GM12878 (cell line): ENCODE results near the gene SELENOO. TPM values are rescaled to one million over a fixed set of nuclear protein-coding genes. Genes with fewer than 3 reads are reported as not detected.

Experiments
- polyA plus RNA-seq, 11 experiments: library from polyadenylated mRNA; depleted of rRNA in 4 of 11; unstranded in 6 of 11; stranded (reverse) in 5 of 11; fragments of >200 nt; fragmentation: Nextera tagmentation in 4 of 11; fragmentation: Illumina TruSeq in 1 of 11; extraction: Ambion mirVana in 4 of 11; extraction: Trizol in 1 of 11; gene quantifications; 1 replicate in 1 of 11; 2 replicates in 10 of 11; pipeline versions ENCODE4 v1.2.1 to v1.2.3, GENCODE V29; 2011 to 2016; ENCODE audit warnings: inconsistent platforms in 2 of 11, missing spikeins in 2 of 11, low read depth in 1 of 11
- total RNA-seq, 4 experiments: library from RNA; depleted of rRNA in 3 of 4; stranded (reverse); fragments of >200 nt in 3 of 4; fragmentation: Illumina TruSeq in 1 of 4; extraction: Trizol in 1 of 4; gene quantifications; 2 replicates each; pipeline versions ENCODE4 v1.2.1 to v1.2.3, GENCODE V29; 2013 to 2021

The SELENOO gene
- total and polyA plus RNA-seq, 10 of the 15 experiments (the other 5 are each of a cell fraction or from before 2014, with no cell fraction given): 0.42 to 23.3 (median 3.3) TPM

Other genes starting within 250 kb of the SELENOO start
Only the 7 nearest of the 14 such genes appear.
- gene PANX2, start 30.3 kb upstream of the SELENOO start, total RNA-seq (2014; rRNA removed): 0.17 TPM in 1 of 2 replicates, not detected in the other
- gene PANX2, start 30.3 kb upstream of the SELENOO start, total RNA-seq (2014; rRNA removed; fragmentation: Illumina TruSeq; extraction: Trizol): 0.04 TPM in 1 of 2 replicates, not detected in the other
- 0.32 and 0.44 TPM in 2 replicates for gene PANX2, start 30.3 kb upstream of the SELENOO start, total RNA-seq (2021)
- 0.04 TPM in 1 of 2 replicates, not detected in the other for gene PANX2, start 30.3 kb upstream of the SELENOO start, polyA plus RNA-seq (2011; rRNA removed)
- gene PANX2, start 30.3 kb upstream of the SELENOO start, polyA plus RNA-seq (2014; fragmentation: Illumina TruSeq; extraction: Trizol): not detected in 2 replicates
- gene PANX2, start 30.3 kb upstream of the SELENOO start, polyA plus RNA-seq (2014; fragmentation: Nextera tagmentation; extraction: Ambion mirVana): not detected
- gene PANX2, start 30.3 kb upstream of the SELENOO start, polyA plus RNA-seq (2014; rRNA removed): 0.19 and 0.37 TPM in 2 replicates
- not detected for gene PANX2, start 30.3 kb upstream of the SELENOO start, polyA plus RNA-seq (2016; fragmentation: Nextera tagmentation; extraction: Ambion mirVana)
- gene TRABD, start 15.1 kb upstream of the SELENOO start, total RNA-seq (2014; rRNA removed): 60.8 and 83.1 TPM in 2 replicates
- gene TRABD, start 15.1 kb upstream of the SELENOO start, total RNA-seq (2014; rRNA removed; fragmentation: Illumina TruSeq; extraction: Trizol): 15.6 and 18.4 TPM in 2 replicates
- gene TRABD, start 15.1 kb upstream of the SELENOO start, total RNA-seq (2021): 111 and 116 TPM in 2 replicates
- 15.5 and 33.0 TPM in 2 replicates for gene TRABD, start 15.1 kb upstream of the SELENOO start, polyA plus RNA-seq (2011; rRNA removed)
- gene TRABD, start 15.1 kb upstream of the SELENOO start, polyA plus RNA-seq (2014; fragmentation: Illumina TruSeq; extraction: Trizol): 0.93 and 9.0 TPM in 2 replicates
- gene TRABD, start 15.1 kb upstream of the SELENOO start, polyA plus RNA-seq (2014; fragmentation: Nextera tagmentation; extraction: Ambion mirVana): 1 to 10 TPM in 1 of 2 experiments, under 1 TPM in 1; 0.43 to 2.2 TPM
- gene TRABD, start 15.1 kb upstream of the SELENOO start, polyA plus RNA-seq (2014; rRNA removed): 106 and 125 TPM in 2 replicates
- gene TRABD, start 15.1 kb upstream of the SELENOO start, polyA plus RNA-seq (2016; fragmentation: Nextera tagmentation; extraction: Ambion mirVana): 100 to 1,000 TPM in 1 of 2 experiments, 10 to 100 TPM in 1; 93.4 to 109 TPM
- 29.8 and 31.1 TPM in 2 replicates for gene TUBGCP6, start 44.0 kb downstream of the SELENOO start, total RNA-seq (2014; rRNA removed)
- gene TUBGCP6, start 44.0 kb downstream of the SELENOO start, total RNA-seq (2014; rRNA removed; fragmentation: Illumina TruSeq; extraction: Trizol): 9.7 and 10.4 TPM in 2 replicates
- 33.3 and 41.4 TPM in 2 replicates for gene TUBGCP6, start 44.0 kb downstream of the SELENOO start, total RNA-seq (2021)
- gene TUBGCP6, start 44.0 kb downstream of the SELENOO start, polyA plus RNA-seq (2011; rRNA removed): 7.7 and 16.1 TPM in 2 replicates
- gene TUBGCP6, start 44.0 kb downstream of the SELENOO start, polyA plus RNA-seq (2014; fragmentation: Illumina TruSeq; extraction: Trizol): 5.7 and 9.6 TPM in 2 replicates
- 1 to 10 TPM in 1 of 2 experiments, under 1 TPM in 1; 0.74 to 2.0 TPM for gene TUBGCP6, start 44.0 kb downstream of the SELENOO start, polyA plus RNA-seq (2014; fragmentation: Nextera tagmentation; extraction: Ambion mirVana)
- 35.5 and 42.2 TPM in 2 replicates for gene TUBGCP6, start 44.0 kb downstream of the SELENOO start, polyA plus RNA-seq (2014; rRNA removed)
- gene TUBGCP6, start 44.0 kb downstream of the SELENOO start, polyA plus RNA-seq (2016; fragmentation: Nextera tagmentation; extraction: Ambion mirVana): 10 to 100 TPM; 22.8 to 23.0 TPM
- 13.8 and 20.5 TPM in 2 replicates for gene HDAC10, start 50.3 kb downstream of the SELENOO start, total RNA-seq (2014; rRNA removed)
- gene HDAC10, start 50.3 kb downstream of the SELENOO start, total RNA-seq (2014; rRNA removed; fragmentation: Illumina TruSeq; extraction: Trizol): 3.9 and 5.1 TPM in 2 replicates
- 42.4 and 48.6 TPM in 2 replicates for gene HDAC10, start 50.3 kb downstream of the SELENOO start, total RNA-seq (2021)
- 4.4 and 7.9 TPM in 2 replicates for gene HDAC10, start 50.3 kb downstream of the SELENOO start, polyA plus RNA-seq (2011; rRNA removed)
- gene HDAC10, start 50.3 kb downstream of the SELENOO start, polyA plus RNA-seq (2014; fragmentation: Illumina TruSeq; extraction: Trizol): 1.2 and 4.3 TPM in 2 replicates
- under 1 TPM; 0.26 to 0.51 TPM for gene HDAC10, start 50.3 kb downstream of the SELENOO start, polyA plus RNA-seq (2014; fragmentation: Nextera tagmentation; extraction: Ambion mirVana)
- 42.3 and 51.7 TPM in 2 replicates for gene HDAC10, start 50.3 kb downstream of the SELENOO start, polyA plus RNA-seq (2014; rRNA removed)
- 1 to 10 TPM; 4.5 to 5.0 TPM for gene HDAC10, start 50.3 kb downstream of the SELENOO start, polyA plus RNA-seq (2016; fragmentation: Nextera tagmentation; extraction: Ambion mirVana)
- gene MAPK12, start 60.7 kb downstream of the SELENOO start, total RNA-seq (2014; rRNA removed): 22.8 and 23.0 TPM in 2 replicates
- gene MAPK12, start 60.7 kb downstream of the SELENOO start, total RNA-seq (2014; rRNA removed; fragmentation: Illumina TruSeq; extraction: Trizol): 14.5 and 16.5 TPM in 2 replicates
- gene MAPK12, start 60.7 kb downstream of the SELENOO start, total RNA-seq (2021): 34.0 and 38.9 TPM in 2 replicates
- gene MAPK12, start 60.7 kb downstream of the SELENOO start, polyA plus RNA-seq (2011; rRNA removed): 7.5 and 16.1 TPM in 2 replicates
- 3.6 and 16.1 TPM in 2 replicates for gene MAPK12, start 60.7 kb downstream of the SELENOO start, polyA plus RNA-seq (2014; fragmentation: Illumina TruSeq; extraction: Trizol)
- gene MAPK12, start 60.7 kb downstream of the SELENOO start, polyA plus RNA-seq (2014; fragmentation: Nextera tagmentation; extraction: Ambion mirVana): 1 to 10 TPM; 1.1 to 3.8 TPM
- 32.0 and 33.2 TPM in 2 replicates for gene MAPK12, start 60.7 kb downstream of the SELENOO start, polyA plus RNA-seq (2014; rRNA removed)
- 10 to 100 TPM in 1 of 2 experiments, 1 to 10 TPM in 1; 9.5 to 17.1 TPM for gene MAPK12, start 60.7 kb downstream of the SELENOO start, polyA plus RNA-seq (2016; fragmentation: Nextera tagmentation; extraction: Ambion mirVana)
- 9.4 and 10.0 TPM in 2 replicates for gene MAPK11, start 69.4 kb downstream of the SELENOO start, total RNA-seq (2014; rRNA removed)
- 3.8 and 4.0 TPM in 2 replicates for gene MAPK11, start 69.4 kb downstream of the SELENOO start, total RNA-seq (2014; rRNA removed; fragmentation: Illumina TruSeq; extraction: Trizol)
- 10.8 and 12.8 TPM in 2 replicates for gene MAPK11, start 69.4 kb downstream of the SELENOO start, total RNA-seq (2021)
- gene MAPK11, start 69.4 kb downstream of the SELENOO start, polyA plus RNA-seq (2011; rRNA removed): 2.5 and 6.2 TPM in 2 replicates
- 1.4 and 3.7 TPM in 2 replicates for gene MAPK11, start 69.4 kb downstream of the SELENOO start, polyA plus RNA-seq (2014; fragmentation: Illumina TruSeq; extraction: Trizol)
- under 1 TPM; 0.05 to 0.16 TPM for gene MAPK11, start 69.4 kb downstream of the SELENOO start, polyA plus RNA-seq (2014; fragmentation: Nextera tagmentation; extraction: Ambion mirVana)
- 11.6 and 14.0 TPM in 2 replicates for gene MAPK11, start 69.4 kb downstream of the SELENOO start, polyA plus RNA-seq (2014; rRNA removed)
- under 1 TPM; 0.44 to 0.58 TPM for gene MAPK11, start 69.4 kb downstream of the SELENOO start, polyA plus RNA-seq (2016; fragmentation: Nextera tagmentation; extraction: Ambion mirVana)
- 32.6 and 42.0 TPM in 2 replicates for gene PLXNB2, start 106.6 kb downstream of the SELENOO start, total RNA-seq (2014; rRNA removed)
- 19.8 and 21.8 TPM in 2 replicates for gene PLXNB2, start 106.6 kb downstream of the SELENOO start, total RNA-seq (2014; rRNA removed; fragmentation: Illumina TruSeq; extraction: Trizol)
- 133 and 134 TPM in 2 replicates for gene PLXNB2, start 106.6 kb downstream of the SELENOO start, total RNA-seq (2021)
- gene PLXNB2, start 106.6 kb downstream of the SELENOO start, polyA plus RNA-seq (2011; rRNA removed): 19.9 and 41.8 TPM in 2 replicates
- gene PLXNB2, start 106.6 kb downstream of the SELENOO start, polyA plus RNA-seq (2014; fragmentation: Illumina TruSeq; extraction: Trizol): 6.3 and 23.5 TPM in 2 replicates
- 1 to 10 TPM in 1 of 2 experiments, under 1 TPM in 1; 0.68 to 4.5 TPM for gene PLXNB2, start 106.6 kb downstream of the SELENOO start, polyA plus RNA-seq (2014; fragmentation: Nextera tagmentation; extraction: Ambion mirVana)
- 65.4 and 84.9 TPM in 2 replicates for gene PLXNB2, start 106.6 kb downstream of the SELENOO start, polyA plus RNA-seq (2014; rRNA removed)
- 10 to 100 TPM; 69.3 to 80.0 TPM for gene PLXNB2, start 106.6 kb downstream of the SELENOO start, polyA plus RNA-seq (2016; fragmentation: Nextera tagmentation; extraction: Ambion mirVana)